H54 (cell line): ENCODE data around the gene FAM114A1.

Experiments
- DNase-seq: peaks from one replicate; pipeline ENCODE4 v3.0.0; 2011; ENCODE audit warnings: low spot score, mixed read lengths; ENCODE audit not compliant: insufficient read length
- FAIRE-seq: peaks from 3 replicates; lab custom pipeline; 2011; peaks lifted over from hg19 to GRCh38; lab: Jason Lieb, UNC
- POLR2A ChIP-seq: IDR thresholded peaks from 2 replicates; pipeline ENCODE4 v1.6.1; 2011; ENCODE audit warnings: low read depth, mild to moderate bottlenecking, low read length

Gene FAM114A1

DNA sequence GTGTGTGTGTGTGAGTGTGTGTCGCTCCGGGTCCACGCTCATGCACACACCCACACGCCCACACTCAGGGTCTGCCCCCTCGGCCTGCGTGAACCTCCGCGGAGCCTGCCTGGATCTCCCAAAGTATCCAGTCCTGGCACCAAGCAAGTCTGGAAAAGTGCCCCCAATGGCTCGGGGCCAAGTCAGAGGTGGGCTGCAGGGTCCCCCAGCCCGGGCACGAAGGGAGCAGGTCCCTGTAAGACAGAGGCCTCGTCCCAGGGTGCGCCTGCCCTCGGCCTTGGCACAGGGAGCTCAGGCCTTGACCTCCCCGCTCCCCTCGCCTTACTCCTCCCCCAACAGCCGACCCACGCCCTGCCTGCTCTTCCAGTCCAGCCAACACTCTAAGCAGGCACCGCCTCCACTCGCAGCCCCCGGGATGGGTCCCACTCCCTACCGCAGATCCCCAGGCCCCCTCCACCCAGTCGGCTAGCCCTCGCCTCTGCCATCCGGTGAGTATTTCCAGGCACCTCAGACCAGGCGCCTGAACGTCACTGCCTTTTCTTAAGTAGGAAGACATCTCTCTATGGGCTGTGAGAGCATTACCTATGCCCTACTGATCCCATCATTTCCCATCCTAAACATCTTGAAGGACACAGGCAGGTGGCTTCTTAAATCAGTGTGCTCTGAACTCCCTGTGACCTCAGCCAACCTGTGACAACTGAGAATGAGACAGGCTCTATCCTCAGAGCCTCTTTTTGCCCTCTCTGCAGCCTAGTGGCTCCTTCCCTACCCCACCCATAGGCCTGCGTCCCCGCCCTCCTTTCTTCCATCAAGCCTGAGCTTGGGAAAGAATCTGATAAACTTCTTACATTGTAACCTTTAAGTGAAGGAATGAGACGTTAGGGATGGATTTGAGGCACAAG, 704 bp downstream of the FAM114A1 start:
- TF ChIP-seq POLR2A = no peak
- DNase-seq (no peak), FAIRE-seq (no peak)

DNA sequence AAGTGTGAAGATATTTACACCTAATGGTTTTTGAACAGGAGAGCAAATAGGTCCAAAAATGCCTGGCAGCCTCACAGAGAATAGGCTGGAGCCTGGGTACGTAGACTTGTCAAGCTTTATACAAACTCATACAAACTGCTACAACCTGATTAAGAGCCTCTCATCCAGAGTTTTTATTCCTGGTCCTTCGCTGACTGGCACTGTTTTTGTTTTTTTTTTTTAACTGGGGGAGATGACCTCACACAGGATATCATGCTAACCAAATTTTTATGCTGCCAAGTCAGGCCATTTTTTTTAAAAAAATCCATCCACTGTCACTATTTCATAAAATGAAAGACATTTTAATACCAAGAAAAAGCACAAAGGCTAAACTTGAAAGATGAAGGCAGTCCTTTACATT, 1.9 kb downstream of the FAM114A1 start:
- DNase-seq = no peak
- FAIRE-seq = no peak
- TF ChIP-seq POLR2A = no peak

DNA sequence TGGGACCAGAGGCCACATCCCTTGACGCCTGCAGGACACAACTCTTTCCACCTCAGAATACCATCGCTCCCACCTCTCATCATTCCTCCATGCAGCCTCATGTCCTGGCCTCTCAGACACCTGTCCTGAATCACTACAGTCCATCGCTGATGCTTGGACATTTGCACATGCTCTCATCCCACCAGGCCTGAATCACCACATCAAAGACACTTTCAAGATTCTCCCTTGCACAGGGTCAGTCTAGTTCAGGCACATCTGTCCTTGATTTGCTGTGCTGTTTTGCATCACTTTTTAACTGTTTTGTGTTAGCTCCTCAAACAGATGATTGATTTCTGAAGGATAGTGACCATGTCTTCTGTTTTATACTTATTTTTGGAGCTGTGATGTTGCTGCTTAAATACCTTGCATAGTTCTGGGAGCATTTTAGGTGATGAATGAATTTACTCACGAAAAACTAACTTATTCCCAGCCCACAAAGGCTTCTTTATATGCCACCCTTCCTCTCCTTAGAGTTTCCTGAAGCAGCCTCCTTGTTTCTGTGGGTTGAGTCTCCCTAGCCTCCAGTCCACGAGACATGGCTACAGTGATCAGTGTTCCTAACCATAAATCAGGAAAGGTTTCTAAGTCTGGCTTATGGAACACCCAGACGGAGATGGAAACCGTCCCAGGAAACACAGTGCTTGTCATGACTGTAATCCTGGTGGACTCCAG, 2.6 kb downstream of the FAM114A1 start:
- DNase-seq (no peak), FAIRE-seq (no peak)
- no peak for TF ChIP-seq POLR2A

DNA sequence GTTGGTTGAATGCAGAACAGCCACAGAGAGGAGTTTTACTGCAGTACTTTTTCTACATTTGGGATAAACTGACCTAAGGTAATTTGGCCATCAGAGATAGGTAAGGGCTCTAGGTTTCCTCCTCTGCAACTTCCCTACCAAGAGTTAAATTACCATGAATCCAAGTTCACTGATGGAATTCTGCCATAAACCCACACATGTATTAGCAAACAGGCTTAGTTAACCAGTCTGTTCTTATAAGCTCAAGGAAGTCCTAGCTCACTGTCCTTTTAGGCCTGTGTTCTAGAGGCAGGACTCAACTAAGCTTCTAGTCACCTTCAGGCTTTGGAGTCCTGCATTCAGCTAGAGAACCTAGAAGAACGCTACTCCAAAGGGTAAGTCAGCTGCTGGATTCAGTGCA, 4.0 kb downstream of the FAM114A1 start:
- no peak for TF ChIP-seq POLR2A
- FAIRE-seq (no peak), DNase-seq (no peak)

DNA sequence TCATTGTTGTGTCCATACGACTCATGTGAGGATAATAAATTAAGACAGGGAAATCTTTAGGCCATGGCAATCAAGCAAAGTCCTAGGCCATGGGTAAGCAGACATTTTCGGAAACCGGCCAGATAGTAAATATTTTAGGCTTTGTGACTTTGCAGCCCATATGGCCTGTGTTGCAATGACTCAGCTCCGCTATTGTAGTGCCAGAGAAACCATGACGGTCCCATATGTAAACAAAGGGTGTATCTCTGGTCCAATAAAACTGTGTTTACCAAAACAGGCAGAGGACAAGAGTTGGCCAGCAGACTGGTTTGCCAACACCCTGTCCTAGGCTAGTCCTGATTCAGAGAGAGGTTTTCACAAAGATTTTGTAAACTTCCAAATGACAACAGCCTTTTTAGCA, 5.0 kb downstream of the FAM114A1 start:
- FAIRE-seq (no peak), DNase-seq (no peak)
- no peak for TF ChIP-seq POLR2A

DNA sequence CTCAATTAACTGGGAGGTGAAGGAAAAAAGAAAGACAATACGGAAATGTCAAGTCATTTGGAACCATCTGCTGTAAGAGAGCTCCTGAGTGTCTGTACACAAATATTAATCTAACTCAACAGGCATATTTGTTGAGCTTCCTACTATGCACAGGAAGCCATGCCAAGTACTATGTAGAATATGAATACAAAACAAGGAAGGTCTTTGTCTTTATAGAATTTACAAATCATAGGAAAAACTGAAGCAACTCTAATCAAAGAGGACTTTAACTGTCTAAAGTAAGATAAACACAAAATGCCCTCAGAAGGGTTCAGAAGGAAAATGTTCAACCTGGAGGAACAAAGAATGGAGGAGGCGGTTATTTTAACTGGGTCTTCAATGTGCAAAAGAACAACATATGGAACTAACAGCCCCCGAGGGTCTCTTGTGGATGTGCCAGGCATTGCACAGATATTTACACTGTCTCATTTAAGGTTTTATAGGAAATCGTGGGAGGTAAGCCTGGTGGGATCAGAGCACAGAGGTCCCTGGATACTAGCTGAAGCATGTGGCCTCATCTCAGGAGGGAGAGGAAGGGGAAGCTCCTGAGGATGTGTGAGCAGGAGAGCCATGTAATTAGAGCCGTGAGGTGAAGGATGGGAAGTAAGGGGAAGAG, 5.8 kb downstream of the FAM114A1 start:
- FAIRE-seq (no peak), DNase-seq (no peak)
- TF ChIP-seq POLR2A = no peak

DNA sequence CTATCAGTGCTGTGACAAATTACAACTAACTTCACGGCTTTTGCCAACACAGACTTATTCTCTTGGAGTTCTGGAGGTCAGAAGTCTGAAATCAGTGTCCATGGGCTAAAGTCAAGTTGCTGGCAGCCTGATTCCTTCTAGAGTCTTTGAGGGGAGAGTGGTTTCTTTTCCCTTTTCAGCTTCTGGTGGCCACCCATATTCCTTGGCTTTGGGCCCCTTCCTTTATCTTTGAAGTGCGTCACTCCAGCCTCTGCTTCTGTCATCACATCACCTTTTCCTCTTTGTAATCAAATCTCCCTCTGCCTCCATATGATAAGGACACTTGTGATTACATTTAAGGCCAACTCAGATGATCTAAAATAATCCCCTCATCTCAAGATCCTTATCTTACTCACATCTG, 9.0 kb downstream of the FAM114A1 start:
- no peak for DNase-seq
- FAIRE-seq = no peak
- TF ChIP-seq POLR2A = no peak

DNA sequence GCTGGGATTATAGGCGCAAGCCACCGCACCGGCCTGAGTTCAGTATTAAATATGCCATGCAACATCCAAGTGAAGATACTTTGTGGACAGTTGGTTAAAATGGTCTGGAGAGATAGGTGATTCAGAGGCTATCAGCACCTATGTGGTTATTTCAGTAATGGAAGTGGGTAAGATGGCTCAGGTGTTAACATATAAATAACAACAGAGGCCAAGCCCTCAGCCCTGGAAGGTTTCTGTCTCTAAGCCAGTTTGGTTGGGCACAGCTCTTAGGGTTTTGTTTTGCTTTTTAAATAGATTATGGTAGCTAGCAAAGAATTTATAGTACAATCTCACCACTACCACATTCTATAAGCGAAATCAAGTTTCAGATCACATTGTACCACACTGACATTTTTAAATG, 16.6 kb downstream of the FAM114A1 start:
- TF ChIP-seq POLR2A = no peak
- FAIRE-seq = no peak
- no peak for DNase-seq

DNA sequence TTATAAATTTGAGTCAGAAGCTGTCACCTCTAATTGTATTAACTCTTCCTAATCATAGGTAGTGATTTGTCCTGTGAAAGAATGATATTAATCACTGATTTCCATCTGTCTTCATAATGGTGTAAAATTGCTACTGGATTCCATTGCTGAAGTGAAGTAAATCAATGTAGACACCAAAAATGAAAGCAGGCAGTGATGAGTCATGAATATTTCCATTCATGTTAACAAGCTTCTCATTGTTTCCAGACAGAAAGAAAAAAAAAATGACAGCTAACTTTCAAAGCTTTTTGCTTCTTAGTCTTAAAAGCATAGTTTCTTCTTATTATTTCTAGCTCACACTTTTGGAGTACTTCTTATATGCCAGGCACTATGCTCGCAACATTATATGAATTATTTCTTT, 21.5 kb downstream of the FAM114A1 start:
- FAIRE-seq = peak; percentile 30
- TF ChIP-seq POLR2A = no peak
- DNase-seq = no peak

DNA sequence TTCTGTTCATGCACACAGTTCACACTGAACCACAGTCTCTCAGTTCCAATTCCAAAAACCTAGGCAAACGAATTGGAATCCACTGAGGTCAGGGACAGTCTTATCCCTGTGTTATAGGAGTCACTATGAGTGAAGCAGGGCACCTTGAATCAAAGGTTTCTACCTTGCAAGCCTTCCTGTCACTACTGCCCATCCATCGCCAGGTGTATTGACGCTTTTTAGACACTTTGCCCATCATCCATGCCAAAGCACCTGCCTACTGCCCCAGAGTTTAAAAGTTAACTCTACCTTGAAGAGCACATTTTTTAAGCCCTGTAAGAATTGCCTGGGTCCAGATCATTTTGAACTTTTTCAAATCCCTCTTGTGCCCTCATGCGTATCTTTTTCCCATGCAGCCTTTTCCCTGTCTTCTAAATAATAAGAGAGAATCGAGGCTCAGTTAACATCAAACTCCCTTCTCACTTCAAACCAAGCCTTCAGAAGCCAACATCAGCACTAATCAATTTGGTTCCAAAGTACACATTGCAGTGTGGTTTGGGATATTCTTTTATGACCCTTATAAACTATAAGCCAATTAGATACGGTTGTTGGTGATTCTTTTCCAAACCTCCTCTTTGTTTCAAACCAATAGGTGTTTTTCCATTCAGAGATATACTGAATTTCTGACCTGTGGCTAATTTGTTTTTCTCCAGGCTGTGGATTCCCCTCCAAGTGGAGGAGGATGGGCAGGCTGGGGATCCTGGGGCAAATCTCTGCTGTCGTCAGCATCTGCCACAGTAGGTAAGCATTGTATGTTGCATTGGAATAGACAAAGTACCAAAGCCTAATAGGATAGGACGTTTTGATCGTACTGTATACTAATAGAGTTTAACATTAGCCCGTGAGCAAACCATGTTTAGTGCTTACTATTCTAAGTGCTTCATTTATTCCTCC, 23.7 kb downstream of the FAM114A1 start:
- TF ChIP-seq POLR2A = no peak
- DNase-seq (no peak), FAIRE-seq (no peak)

DNA sequence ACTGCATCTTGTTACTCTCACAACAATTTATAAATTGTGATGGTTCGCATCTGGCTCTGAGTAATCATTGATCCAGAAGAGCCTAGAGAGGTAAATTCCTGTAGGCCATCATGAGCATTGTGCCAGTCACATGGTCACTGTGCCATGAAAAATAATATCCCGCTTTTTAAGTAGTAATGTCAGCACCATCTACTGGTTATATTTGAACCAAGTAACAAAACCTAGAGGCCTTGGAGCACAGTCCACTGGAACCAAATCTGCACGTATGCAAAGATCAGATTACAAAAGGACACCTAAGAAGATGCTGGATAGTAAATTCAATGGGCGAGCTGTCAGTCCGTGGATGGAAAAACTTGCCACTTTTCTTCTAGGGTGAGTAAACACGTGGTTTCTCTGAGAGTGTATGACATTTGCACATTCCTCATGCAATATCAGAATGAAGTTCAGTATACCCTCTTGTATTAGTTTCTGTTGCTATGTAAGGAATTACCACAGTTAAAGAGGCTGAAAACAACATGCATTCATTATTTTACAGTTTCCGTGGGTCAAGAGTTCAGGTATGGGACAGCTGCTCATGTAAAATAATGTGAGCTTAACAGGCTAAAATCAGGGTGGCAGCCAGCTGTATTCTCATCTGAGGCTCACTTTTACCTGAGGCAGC, 26.8 kb downstream of the FAM114A1 start:
- no peak for TF ChIP-seq POLR2A
- no peak for DNase-seq
- no peak for FAIRE-seq

DNA sequence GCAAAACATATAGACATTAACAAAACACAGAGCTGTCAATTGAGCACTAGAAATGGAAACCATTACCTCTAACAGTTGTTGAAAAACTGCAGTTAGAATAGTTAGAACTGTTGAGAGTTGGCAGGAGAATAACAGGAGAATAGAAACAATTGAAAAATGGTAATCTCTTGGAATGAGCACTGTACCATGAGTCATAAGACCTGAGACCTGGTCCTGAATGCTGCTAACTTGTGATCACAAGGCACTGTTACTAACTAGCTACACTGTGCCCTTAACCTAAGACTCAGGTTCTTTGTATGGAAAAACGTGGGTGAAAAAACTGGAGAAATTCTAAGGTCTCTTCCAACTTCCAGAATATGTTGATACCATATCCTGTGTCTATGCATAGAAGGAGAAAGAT, 29.3 kb downstream of the FAM114A1 start:
- no peak for TF ChIP-seq POLR2A
- DNase-seq = no peak
- no peak for FAIRE-seq

DNA sequence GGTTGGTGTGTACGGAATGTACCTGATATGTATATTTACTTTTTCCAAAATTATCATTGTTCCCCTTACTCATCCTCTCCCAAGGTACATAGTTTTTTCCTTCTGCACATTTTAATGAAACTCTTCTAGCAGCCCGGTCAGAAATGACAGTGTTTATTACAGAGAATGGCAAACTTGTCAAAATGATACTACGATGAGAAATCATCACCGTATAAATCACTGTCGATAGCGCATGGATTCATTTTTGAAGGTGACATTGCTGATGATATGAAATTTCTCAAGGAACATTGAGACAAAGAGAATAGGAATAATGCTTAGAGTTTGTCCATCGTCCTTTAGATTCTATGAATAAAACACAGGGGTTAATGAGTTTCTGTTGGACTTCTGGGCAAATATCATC, 30.6 kb downstream of the FAM114A1 start:
- no peak for FAIRE-seq
- no peak for DNase-seq
- no peak for TF ChIP-seq POLR2A

DNA sequence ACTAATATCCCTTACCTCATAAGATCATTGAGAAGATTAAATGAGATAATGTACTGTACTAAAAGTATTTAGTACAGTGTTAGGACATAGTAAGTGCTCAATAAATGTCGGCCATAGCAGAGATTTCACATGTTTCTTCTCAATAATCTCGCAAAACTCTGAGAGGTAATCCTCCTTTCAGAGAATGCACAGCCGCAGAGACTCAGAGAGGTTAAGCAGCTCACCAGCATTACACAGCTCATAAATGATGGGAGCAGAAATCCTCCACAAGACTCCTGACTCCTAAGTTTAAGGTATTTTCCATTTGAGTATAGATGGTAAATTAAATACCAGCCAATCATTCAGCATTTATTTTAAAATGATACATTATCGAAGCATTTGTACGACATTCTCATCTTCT, 34.6 kb downstream of the FAM114A1 start:
- TF ChIP-seq POLR2A = no peak
- DNase-seq = no peak
- FAIRE-seq = no peak
